Dermis blood vessel endothelial cell (primary cell): ENCODE results near the gene ARL3. TPM values are rescaled to one million over a fixed set of nuclear protein-coding genes. Genes with fewer than 3 reads are reported as not detected.
"Not testable (repeated sequence)": the region's sequence is repeated elsewhere in the genome, so short reads cannot be mapped to it uniquely, and the experiment has no call there.

ENCODE experiments used
- DNase-seq: peaks from one replicate; pipeline ENCODE4 v3.0.0; 2010
- total RNA-seq: library from RNA; depleted of rRNA; stranded (reverse); fragments of >200 nt; gene quantifications from 2 replicates; pipeline ENCODE4 v1.2.3, GENCODE V29; 2014

The ARL3 gene
- total RNA-seq, 1 donor from 2014 or later: 4.6 TPM

DNA sequence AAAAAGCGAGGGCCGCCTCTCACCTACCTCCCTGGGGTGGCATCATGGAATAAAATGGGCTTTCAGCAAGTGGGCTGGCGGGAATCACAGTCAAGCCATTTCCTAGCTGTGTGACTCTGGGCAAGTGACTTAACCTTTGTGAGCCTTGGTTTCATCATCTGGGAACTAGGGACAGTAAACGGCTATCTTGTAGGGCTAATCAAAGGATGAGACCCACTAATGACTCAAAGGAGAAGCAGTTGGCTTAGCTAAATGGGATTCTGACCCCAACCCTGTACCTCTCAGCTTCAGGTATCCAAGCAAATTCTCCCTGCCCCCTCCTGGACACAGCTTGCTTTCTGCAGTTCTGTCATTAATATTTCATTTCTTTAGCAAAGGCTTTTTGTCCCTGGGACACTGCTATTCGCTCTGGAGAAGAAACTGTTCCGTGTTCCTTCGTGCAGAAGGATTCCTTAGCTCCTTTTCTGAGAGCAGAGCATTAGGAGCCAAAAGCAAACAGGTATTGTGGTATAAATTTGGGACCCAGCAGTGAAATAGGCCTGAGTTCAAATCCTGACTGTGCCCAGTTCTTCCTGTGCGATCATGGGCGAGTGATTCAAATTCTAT, 44.0 kb downstream of the ARL3 start:
- DNase-seq: no peak

GRCh38 chr10:102669206-102670064, 44.8 kb downstream of the ARL3 start:
- DNase-seq: no peak

- no peak for DNase-seq
These were observed 45.7 kb downstream of the ARL3 start for GRCh38 chr10:102668326-102669107.

DNA sequence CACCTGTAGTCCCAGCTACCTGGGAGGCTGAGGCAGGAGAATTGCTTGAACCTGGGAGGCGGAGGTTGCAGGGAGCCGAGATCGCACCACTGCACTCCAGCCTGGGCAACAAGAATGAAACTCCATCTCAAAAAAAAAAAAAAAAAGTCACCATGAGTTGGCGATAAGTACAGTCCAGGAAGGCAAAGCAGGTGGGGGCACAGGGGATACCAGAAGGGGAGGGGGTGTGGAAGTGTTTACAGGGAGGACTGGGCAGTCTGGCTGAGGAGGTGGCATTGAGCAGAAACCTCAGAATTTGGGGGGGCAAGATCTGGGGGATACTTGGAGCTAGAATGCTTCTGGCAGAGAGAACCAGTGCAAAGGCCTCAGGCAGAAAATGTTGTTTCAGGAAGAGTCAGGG, 46.8 kb downstream of the ARL3 start:
- DNase-seq: not testable (repeated sequence)

DNA sequence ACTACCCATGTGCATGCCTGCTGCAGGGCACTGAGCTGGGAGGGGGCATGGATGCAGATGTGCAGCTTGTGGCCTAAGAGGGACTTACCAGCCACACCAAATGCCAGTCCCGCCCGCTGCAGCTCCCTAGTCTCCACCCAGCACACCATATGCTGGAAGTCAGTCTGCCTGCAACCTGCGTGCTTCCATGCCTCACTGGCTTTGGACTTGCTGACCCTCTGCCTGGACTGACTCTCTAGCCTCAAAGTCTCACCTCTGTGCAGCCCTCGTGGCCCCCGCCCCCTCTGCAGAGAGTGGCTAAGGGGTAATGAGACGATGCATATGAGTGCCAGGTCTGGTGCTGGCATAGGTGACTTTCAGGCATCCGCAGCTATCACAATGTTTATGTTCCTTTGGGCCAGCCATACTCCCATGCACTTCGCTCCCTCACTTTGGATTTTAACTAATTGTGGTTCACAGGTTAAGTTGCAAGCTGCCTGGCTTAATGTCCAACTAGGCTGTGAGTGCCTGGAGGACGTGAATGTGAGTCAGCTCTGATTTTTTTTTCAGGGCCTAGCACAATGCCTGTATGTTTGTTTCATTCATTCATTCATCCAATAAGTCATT, 48.2 kb downstream of the ARL3 start:
- no peak for DNase-seq

GRCh38 chr10:102661658-102662028, 52.6 kb downstream of the ARL3 start:
- no peak for DNase-seq

- peak; percentile 35 for DNase-seq
These were observed 53.1 kb downstream of the ARL3 start for GRCh38 chr10:102660888-102661657.

DNA sequence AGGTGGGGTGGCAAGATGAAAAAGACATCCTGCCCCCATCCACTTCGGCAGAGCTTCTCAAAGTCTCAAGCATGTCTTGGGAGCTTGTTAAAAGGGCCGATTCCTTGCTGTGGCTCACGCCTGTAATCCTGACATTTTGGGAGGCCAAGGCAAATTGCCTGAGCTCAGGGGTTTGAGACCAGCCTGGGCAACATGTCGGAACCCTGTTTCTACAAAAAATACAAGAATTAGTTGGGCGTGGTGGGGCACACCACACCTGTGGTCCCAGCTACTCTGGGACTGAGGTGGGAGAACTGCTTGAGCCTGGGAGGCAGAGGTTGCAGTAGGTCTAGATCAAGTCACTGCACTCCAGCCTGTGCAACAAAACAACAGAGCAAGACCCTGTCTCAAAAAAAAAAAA, 55.4 kb downstream of the ARL3 start:
- DNase-seq: no peak

DNA sequence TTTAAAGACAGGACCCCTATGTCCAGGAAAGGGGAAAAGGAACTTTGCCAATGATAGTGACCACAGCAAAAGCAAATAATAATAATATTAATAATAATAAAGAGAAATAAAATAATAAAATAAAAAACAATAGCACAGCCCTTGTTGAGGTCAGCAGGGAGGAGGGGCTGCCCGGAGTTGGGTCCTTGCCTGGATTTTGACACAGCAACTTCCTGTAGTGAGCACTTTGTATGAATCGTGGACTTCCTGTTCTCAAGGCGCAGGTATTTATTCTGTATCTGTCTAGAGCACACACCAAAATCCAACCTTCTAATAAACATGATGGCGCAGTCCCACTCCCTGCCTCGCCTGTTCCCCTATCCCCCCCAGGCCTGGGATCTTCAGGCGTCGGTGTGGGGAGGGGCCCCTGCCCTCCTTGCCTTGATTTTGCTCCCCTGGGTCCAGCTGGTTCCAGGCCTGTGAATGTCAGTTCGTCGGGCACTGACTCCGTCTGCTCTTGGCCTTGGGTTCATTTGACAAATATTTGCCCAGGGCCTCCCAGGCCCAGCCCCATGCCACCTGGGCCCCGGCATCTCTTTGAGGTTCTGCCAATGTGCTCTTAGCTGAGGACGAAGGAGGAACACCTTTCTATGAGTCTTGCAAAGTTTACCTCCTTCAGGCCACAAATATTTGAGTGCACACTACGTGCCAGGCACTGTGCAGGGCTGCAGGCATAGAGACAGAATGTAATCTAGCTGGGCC, 56.0 kb downstream of the ARL3 start:
- peak; percentile 84 for DNase-seq

- no peak for DNase-seq
These were observed 56.7 kb downstream of the ARL3 start for GRCh38 chr10:102657451-102657850.

DNA sequence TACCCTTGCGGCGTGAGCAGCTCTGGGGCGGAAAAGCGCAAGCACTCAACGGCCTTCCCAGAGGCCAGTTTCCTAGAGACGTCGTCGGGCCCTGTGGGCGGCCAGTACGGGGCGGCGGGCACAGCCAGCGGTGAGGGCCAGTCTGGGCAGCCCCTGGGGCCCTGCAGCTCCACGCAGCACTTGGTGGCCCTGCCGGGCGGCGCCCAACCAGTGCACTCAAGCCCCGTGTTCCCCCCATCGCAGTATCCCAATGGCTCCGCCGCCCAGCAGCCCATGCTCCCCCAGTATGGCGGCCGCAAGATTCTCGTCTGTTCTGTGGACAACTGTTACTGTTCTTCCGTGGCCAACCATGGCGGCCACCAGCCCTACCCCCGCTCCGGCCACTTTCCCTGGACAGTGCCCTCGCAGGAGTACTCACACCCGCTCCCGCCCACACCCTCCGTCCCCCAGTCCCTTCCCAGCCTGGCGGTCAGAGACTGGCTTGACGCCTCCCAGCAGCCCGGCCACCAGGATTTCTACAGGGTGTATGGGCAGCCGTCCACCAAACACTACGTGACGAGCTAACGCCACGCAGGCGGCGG, 57.3 kb downstream of the ARL3 start:
- no peak for DNase-seq

- no peak for DNase-seq
These were observed 58.2 kb downstream of the ARL3 start for GRCh38 chr10:102656026-102656425.

DNA sequence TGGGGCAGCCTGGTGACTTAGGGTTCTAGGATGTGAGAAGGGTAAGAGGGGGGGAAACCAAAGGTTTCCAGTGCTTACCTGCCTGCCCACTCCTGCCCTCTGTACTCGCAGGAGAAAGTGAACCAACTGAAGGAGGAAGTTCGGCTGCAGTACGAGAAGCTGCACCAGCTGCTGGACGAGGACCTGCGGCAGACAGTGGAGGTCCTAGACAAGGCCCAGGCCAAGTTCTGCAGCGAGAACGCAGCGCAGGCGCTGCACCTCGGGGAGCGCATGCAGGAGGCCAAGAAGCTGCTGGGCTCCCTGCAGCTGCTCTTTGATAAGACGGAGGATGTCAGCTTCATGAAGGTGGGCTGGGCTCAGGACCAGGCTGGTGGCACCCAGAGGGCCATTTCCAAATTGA, 59.2 kb downstream of the ARL3 start:
- no peak for DNase-seq

DNA sequence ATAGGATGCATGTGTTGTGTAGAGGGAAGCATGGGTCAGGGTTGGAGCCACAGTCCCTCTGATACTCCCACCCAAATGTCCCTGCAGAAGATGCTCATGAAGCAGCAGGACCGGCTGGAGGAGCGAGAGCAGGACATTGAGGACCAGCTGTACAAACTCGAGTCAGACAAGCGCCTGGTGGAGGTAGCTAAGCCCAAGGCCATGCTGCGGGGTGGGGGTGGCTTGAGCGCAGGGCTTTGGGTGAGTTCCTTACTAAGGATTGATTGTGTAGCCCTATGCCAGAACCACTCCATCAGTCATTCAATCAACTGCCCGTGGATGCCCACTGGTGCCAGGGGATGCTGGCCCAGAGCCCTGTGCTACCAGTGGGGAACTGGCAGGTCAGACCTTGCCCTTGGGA, 59.6 kb downstream of the ARL3 start:
- DNase-seq: no peak

GRCh38 chr10:102653060-102653459, 61.1 kb downstream of the ARL3 start:
- DNase-seq: no peak

- no peak for DNase-seq
These were observed 61.9 kb downstream of the ARL3 start for GRCh38 chr10:102652170-102652916.

DNA sequence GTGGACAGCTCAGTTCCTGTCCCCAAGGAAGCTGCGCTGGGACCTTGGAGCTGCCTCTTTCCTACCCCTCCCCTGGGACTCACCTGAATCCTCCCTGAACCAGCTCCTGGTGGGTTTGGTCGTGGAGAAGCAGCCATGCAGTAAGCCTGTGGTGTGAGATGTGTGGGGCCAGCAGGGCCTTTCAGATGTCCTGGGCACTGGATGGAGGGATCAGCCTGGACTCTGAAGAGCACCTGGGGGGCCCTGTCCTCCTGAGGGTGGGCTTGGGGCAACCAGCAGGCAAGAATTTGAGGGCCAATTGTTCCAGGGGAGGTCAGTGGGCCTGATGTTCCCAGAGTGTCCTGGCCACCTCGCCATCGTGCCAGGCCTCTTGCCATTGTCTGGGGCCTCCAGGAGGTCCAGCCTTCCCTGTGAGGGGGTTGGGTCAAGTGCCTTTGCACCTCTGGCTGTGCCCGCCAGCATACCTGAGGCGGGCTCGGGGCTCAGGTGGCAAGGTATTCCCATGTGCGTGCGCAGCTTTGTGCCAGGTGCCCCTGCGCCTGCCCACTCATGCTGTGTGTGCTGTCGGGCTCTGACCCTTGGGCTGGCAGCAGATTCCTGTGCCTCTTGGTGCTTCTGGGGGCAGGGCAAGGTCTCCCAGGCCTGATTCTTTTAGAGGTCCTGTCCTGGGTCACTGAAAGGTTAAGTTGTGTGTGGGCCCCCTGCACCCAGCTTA, 62.6 kb downstream of the ARL3 start:
- no peak for DNase-seq

- DNase-seq: no peak
These were observed 63.3 kb downstream of the ARL3 start for GRCh38 chr10:102650655-102651454.
